WTC11 (cell line): ENCODE data around the gene YAP1.

Experiments used
- ATF2 ChIP-seq: sonication (generic); formaldehyde crosslinking; IDR thresholded peaks from 2 replicates; pipeline ENCODE4 v1.8.1; 2022; ENCODE audit warnings: low read depth, missing genetic modification reagents, borderline replicate concordance
- CREB1 ChIP-seq: sonication (generic); formaldehyde crosslinking; IDR thresholded peaks from 2 replicates; pipeline ENCODE4 v1.8.0; 2023; ENCODE audit warnings: mild to moderate bottlenecking, missing genetic modification reagents
- CTCF ChIP-seq: fragments of 200-600 bp; IDR thresholded peaks from 2 replicates; pipeline ENCODE4 v1.8.0; 2022; ENCODE audit warnings: antibody characterized with exemption
- ESRRA ChIP-seq: sonication (generic); formaldehyde crosslinking; IDR thresholded peaks from 2 replicates; pipeline ENCODE4 v1.8.1; 2022; ENCODE audit warnings: mild to moderate bottlenecking, missing genetic modification reagents, borderline replicate concordance
- FOXP4 ChIP-seq: sonication (generic); formaldehyde crosslinking; IDR thresholded peaks from 2 replicates; pipeline ENCODE4 v1.8.0; 2022; ENCODE audit warnings: mild to moderate bottlenecking, missing genetic modification reagents
- MAX ChIP-seq: sonication (generic); formaldehyde crosslinking; IDR thresholded peaks from 2 replicates; pipeline ENCODE4 v1.8.0; 2022; ENCODE audit warnings: mild to moderate bottlenecking, missing genetic modification reagents
- TP53 ChIP-seq: sonication (generic); formaldehyde crosslinking; IDR thresholded peaks from 2 replicates; pipeline ENCODE4 v1.8.1; 2023; ENCODE audit warnings: mild to moderate bottlenecking, missing genetic modification reagents
- ZNF121 ChIP-seq: sonication (generic); formaldehyde crosslinking; IDR thresholded peaks from 2 replicates; pipeline ENCODE4 v1.8.0; 2023; ENCODE audit warnings: missing genetic modification reagents
- TF ChIP-seq, protein P1 (sequence below): fragments of 250-450 bp; sonication (Bioruptor Pico); IDR thresholded peaks from 2 replicates; pipeline ENCODE4 v2.1.2; 2022; ENCODE audit warnings: mild to moderate bottlenecking, moderate library complexity
- TF ChIP-seq, protein P2 (sequence below): sonication (generic); formaldehyde crosslinking; IDR thresholded peaks from 2 replicates; pipeline ENCODE4 v1.8.0; 2022; ENCODE audit warnings: mild to moderate bottlenecking, missing genetic modification reagents

- no peak for TF ChIP-seq CTCF
- TF ChIP-seq FOXP4 (CRISPR knock-in tag), result no peak
- TF ChIP-seq, protein P1, sequence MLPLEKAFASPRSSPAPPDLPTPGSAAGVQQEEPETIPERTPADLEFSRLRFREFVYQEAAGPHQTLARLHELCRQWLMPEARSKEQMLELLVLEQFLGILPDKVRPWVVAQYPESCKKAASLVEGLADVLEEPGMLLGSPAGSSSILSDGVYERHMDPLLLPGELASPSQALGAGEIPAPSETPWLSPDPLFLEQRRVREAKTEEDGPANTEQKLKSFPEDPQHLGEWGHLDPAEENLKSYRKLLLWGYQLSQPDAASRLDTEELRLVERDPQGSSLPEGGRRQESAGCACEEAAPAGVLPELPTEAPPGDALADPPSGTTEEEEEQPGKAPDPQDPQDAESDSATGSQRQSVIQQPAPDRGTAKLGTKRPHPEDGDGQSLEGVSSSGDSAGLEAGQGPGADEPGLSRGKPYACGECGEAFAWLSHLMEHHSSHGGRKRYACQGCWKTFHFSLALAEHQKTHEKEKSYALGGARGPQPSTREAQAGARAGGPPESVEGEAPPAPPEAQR, result no peak
- TF ChIP-seq ESRRA (CRISPR knock-in tag), result no peak
- no peak for TF ChIP-seq MAX (CRISPR knock-in tag)
- TF ChIP-seq, protein P2, sequence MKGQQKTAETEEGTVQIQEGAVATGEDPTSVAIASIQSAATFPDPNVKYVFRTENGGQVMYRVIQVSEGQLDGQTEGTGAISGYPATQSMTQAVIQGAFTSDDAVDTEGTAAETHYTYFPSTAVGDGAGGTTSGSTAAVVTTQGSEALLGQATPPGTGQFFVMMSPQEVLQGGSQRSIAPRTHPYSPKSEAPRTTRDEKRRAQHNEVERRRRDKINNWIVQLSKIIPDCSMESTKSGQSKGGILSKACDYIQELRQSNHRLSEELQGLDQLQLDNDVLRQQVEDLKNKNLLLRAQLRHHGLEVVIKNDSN (CRISPR knock-in tag), result no peak
- TF ChIP-seq ATF2 (CRISPR knock-in tag), result no peak
- TF ChIP-seq TP53, result no peak
- TF ChIP-seq CREB1 (CRISPR knock-in tag), result no peak
- TF ChIP-seq ZNF121 (CRISPR knock-in tag), result no peak
Observed at GRCh38 chr11:102191832-102192231, 81.6 kb downstream of the YAP1 start.
